Keratinocyte (primary cell): ENCODE measurements around the gene COL8A2. TPM values are rescaled to one million over a fixed set of nuclear protein-coding genes. Genes with fewer than 3 reads are reported as not detected.
A peak's percentile ranks its signal among the peaks of the same experiment; 100 is the strongest.

Experiments
- DNase-seq: peaks from one replicate; pipeline ENCODE4 v3.0.0-alpha.2; 2011; ENCODE audit warnings: low read depth, missing footprints, low spot score
- FAIRE-seq: peaks from 2 replicates; lab custom pipeline; 2011; peaks lifted over from hg19 to GRCh38; lab: Jason Lieb, UNC
- H2AFZ ChIP-seq: 2 replicates; pipeline ENCODE4 v1.6.0; 2012; ENCODE audit warnings: low read length, control low read depth, inconsistent platforms; ENCODE audit not compliant: control insufficient read depth
- H3K27ac ChIP-seq: 2 replicates; pipeline ENCODE4 v1.5.1; 2011; ENCODE audit warnings: low read length; ENCODE audit not compliant: control insufficient read depth, insufficient read depth
- H3K27me3 ChIP-seq: 3 replicates; pipeline ENCODE4 v1.6.0; 2011; ENCODE audit warnings: low read length; ENCODE audit not compliant: control insufficient read depth, insufficient read depth; ENCODE audit errors: extremely low read depth
- H3K36me3 ChIP-seq, 2 experiments: 2 replicates in 1 of 2; 3 replicates in 1 of 2; pipeline ENCODE4 v1.5.1; 2011; ENCODE audit warnings: low read length in 2 of 2, mild to moderate bottlenecking in 1 of 2; ENCODE audit not compliant: control insufficient read depth in 2 of 2, insufficient read depth in 2 of 2; ENCODE audit errors: extremely low read depth in 1 of 2
- H3K4me1 ChIP-seq: 3 replicates; pipeline ENCODE4 v1.5.1; 2011; ENCODE audit warnings: low read length; ENCODE audit not compliant: control insufficient read depth, insufficient read depth; ENCODE audit errors: extremely low read depth
- H3K4me2 ChIP-seq: 3 replicates; pipeline ENCODE4 v1.6.0; 2011; ENCODE audit warnings: low read depth, low read length; ENCODE audit not compliant: control insufficient read depth, insufficient read depth; ENCODE audit errors: extremely low read depth
- H3K4me3 ChIP-seq, 3 experiments: fragments of 200-600 bp in 1 of 3; sonication (generic) in 1 of 3; 2 replicates in 2 of 3; 3 replicates in 1 of 3; pipeline ENCODE4 v1.5.1; 2011 to 2016; ENCODE audit warnings: low read length in 3 of 3, mild to moderate bottlenecking in 3 of 3, control low read depth in 2 of 3, inconsistent platforms in 1 of 3, low read depth in 1 of 3, mixed read lengths in 1 of 3, mixed run types in 1 of 3, moderate library complexity in 1 of 3; ENCODE audit not compliant: control insufficient read depth in 2 of 3, insufficient read depth in 2 of 3; ENCODE audit errors: extremely low read depth in 1 of 3
- H3K79me2 ChIP-seq: 2 replicates; pipeline ENCODE4 v1.6.0; 2012; ENCODE audit warnings: low read length; ENCODE audit not compliant: control insufficient read depth, insufficient read depth
- H3K9ac ChIP-seq: 3 replicates; pipeline ENCODE4 v1.6.0; 2011; ENCODE audit warnings: low read length; ENCODE audit not compliant: control insufficient read depth, insufficient read depth; ENCODE audit errors: extremely low read depth
- H3K9me1 ChIP-seq: 3 replicates; pipeline ENCODE4 v1.6.0; 2011; ENCODE audit warnings: low read length; ENCODE audit not compliant: control insufficient read depth, insufficient read depth; ENCODE audit errors: extremely low read depth
- H3K9me3 ChIP-seq: 2 replicates; pipeline ENCODE4 v1.5.1; 2012; ENCODE audit warnings: low read depth, low read length; ENCODE audit not compliant: control insufficient read depth
- H4K20me1 ChIP-seq: 3 replicates; pipeline ENCODE4 v1.6.0; 2011; ENCODE audit warnings: low read length; ENCODE audit not compliant: control insufficient read depth, insufficient read depth; ENCODE audit errors: extremely low read depth
- EZH2 ChIP-seq: IDR thresholded peaks from one replicate; pipeline ENCODE4 v1.6.1; 2012; ENCODE audit warnings: inconsistent platforms, mild to moderate bottlenecking, low read length, moderate library complexity
- dilution Hi-C: fragments of 300-500 bp; cut with MboI; formaldehyde crosslinking; loops from one replicate; pipeline ENCODE4 v1.7.0; 2020; ENCODE audit warnings: low sequenced_read_pairs; ENCODE audit not compliant: extremely low pct_ligation_motif_present
- polyA plus RNA-seq, 5 experiments: library from polyadenylated mRNA; depleted of rRNA in 3 of 5; stranded (reverse) in 3 of 5; stranded (forward) in 1 of 5; unstranded in 1 of 5; fragments of >200 nt; gene quantifications; 1 replicate in 1 of 5; 2 replicates in 3 of 5; 3 replicates in 1 of 5; pipeline versions ENCODE4 v1.2.1 to v1.2.3, GENCODE V29; 2011 to 2012; ENCODE audit warnings: missing spikeins in 2 of 5, low read depth in 1 of 5, low replicate concordance in 1 of 5
- TF ChIP-seq, protein P1 (sequence below), 3 experiments: IDR thresholded peaks in 1 of 3; conservative IDR thresholded peaks in 1 of 3; optimal IDR thresholded peaks in 1 of 3; 2 replicates in 2 of 3; 3 replicates in 1 of 3; pipeline versions ENCODE3 to v1.5.1; 2011; ENCODE audit warnings: low read length in 3 of 3, mild to moderate bottlenecking in 3 of 3, moderate library complexity in 2 of 3, control low read depth in 1 of 3, inconsistent platforms in 1 of 3; ENCODE audit not compliant: insufficient read depth in 2 of 3; ENCODE audit errors: extremely low read depth in 1 of 3

Gene COL8A2
- polyA plus RNA-seq, 1 donor (not counting 4 experiments of a cell fraction or from before 2014, with no cell fraction given) = 0.09 TPM

DNA sequence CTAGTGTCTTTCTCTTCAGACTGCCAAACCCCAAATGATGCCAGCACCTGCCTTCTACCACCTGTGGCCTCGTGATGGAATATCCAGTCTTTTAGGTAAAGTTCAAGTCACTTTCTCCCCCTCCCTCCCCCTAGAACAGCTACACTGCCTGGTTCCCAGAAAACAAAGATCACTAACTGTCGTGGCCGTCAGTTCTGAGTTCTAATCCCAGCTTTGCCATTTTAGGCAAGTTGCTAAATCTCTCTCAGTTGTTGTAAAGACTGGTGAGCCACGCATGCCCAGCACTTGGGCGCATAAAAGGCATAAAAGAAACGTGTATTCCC is 24.9 kb upstream of the COL8A2 start:
- Histone ChIP-seq H3K79me2 (peaks cover 35% of the 10 kb centered on the region), H3K4me1 (peaks cover 32% of the 10 kb centered on the region), H3K9me1 (no peaks in the 10 kb centered on the region), H3K27me3 (no peaks in the 10 kb centered on the region), H3K27ac (peak overlapping the region; percentile 99), H3K36me3 (peaks cover 6 to 7% of the 10 kb centered on the region in 2 experiments), H3K9me3 (no peaks in the 10 kb centered on the region), H4K20me1 (no peaks in the 10 kb centered on the region), H2AFZ (no peak overlapping the region), H3K4me2 (peak overlapping the region; percentile 79), H3K9ac (peak overlapping the region; percentile 83), H3K4me3 (peak overlapping the region in 2 of 3 experiments; percentile 5 to 41)
- FAIRE-seq (peak; percentile 58), DNase-seq (no peak)
- dilution Hi-C loops = no loop called here
- TF ChIP-seq, protein P1, sequence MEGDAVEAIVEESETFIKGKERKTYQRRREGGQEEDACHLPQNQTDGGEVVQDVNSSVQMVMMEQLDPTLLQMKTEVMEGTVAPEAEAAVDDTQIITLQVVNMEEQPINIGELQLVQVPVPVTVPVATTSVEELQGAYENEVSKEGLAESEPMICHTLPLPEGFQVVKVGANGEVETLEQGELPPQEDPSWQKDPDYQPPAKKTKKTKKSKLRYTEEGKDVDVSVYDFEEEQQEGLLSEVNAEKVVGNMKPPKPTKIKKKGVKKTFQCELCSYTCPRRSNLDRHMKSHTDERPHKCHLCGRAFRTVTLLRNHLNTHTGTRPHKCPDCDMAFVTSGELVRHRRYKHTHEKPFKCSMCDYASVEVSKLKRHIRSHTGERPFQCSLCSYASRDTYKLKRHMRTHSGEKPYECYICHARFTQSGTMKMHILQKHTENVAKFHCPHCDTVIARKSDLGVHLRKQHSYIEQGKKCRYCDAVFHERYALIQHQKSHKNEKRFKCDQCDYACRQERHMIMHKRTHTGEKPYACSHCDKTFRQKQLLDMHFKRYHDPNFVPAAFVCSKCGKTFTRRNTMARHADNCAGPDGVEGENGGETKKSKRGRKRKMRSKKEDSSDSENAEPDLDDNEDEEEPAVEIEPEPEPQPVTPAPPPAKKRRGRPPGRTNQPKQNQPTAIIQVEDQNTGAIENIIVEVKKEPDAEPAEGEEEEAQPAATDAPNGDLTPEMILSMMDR (optimal IDR thresholded peaks at IDR 0.05 in 1 of 3, IDR thresholded peaks at IDR 0.05 in 1 of 3, conservative IDR thresholded peaks at IDR 0.05 in 1 of 3; ENCODE audit: extremely low read depth in 1 of 3, insufficient read depth in 2 of 3, low read length in 3 of 3) = no peak
- no peak for TF ChIP-seq EZH2

DNA sequence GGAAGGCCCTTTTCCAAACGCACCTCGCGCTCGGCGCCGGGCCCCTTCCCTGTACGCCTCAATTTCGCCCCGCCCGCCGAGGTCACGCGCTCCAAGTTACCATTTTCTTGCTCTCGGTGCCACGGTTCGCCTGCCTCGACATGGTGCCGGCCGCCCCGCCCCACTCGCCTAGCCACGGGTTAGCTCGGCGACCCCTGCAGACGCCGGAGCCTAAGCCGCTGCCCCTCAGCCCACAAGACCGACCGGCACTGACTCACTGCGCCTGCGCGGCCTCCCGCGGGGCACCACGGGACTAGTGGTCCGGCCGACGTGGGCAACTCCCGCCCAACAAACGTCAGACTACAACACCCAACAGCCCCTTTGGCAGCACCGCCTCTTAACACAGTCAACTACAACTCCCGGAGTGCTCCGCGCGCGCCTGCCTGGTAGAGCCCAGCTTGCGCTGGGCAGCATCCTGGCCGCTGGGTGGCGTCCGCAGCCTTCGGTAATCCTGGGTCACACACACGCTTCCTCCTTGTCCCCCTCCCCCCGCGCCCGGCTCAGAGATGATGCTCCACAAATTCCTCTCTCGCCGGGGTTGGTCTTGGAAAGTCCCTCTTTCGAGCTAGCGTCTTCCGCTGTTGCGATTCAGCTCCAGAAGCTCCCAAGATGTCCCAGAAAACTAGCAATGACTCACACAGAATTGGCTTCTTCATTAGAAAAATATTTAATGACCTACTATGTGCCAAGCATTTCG is 24.4 kb upstream of the COL8A2 start, which contains the start of gene TRAPPC3:
TSS of gene TRAPPC3 (minus strand) at position 250 of the 736 bp plus-strand sequence. CDS start at position 142, 108 bp downstream.
- H4K20me1 ChIP-seq = no peaks in the 10 kb centered on the region
- no peak for TF ChIP-seq EZH2
- TF ChIP-seq, protein P1 (optimal IDR thresholded peaks at IDR 0.05 in 1 of 3, IDR thresholded peaks at IDR 0.05 in 1 of 3, conservative IDR thresholded peaks at IDR 0.05 in 1 of 3; ENCODE audit: extremely low read depth in 1 of 3, insufficient read depth in 2 of 3, low read length in 3 of 3) = peak; percentile 95 to 99 (median 98)
- H3K36me3 ChIP-seq = peaks cover 7 to 8% of the 10 kb centered on the region in 2 experiments
- H3K27ac ChIP-seq = peak within 1 kb of the TSS; percentile 99
- dilution Hi-C loops = no loop called here
- H3K4me3 ChIP-seq = peak within 1 kb of the TSS; percentile 77 to 87 (median 85)
- H3K79me2 ChIP-seq = peaks cover 39% of the 10 kb centered on the region
- H3K9me3 ChIP-seq = no peaks in the 10 kb centered on the region
- H3K27me3 ChIP-seq = no peaks in the 10 kb centered on the region
- H2AFZ ChIP-seq = peak within 1 kb of the TSS; percentile 68
- FAIRE-seq (peak; percentile 62), DNase-seq (peak; percentile 99)
- peak within 1 kb of the TSS; percentile 92 for H3K4me2 ChIP-seq
- no peaks in the 10 kb centered on the region for H3K9me1 ChIP-seq
- peak within 1 kb of the TSS; percentile 98 for H3K9ac ChIP-seq
- H3K4me1 ChIP-seq = peaks cover 31% of the 10 kb centered on the region
